ENCODE data around the gene RABGAP1L.

GRCh38 chr1:174969977-174970376 is 810.7 kb downstream of the RABGAP1L start:
- TF ChIP-seq POLR2A (IDR thresholded peaks at IDR 0.05; ENCODE audit: low read depth, low read length) (no peak), JUN (IDR thresholded peaks at IDR 0.05; ENCODE audit: borderline replicate concordance, insufficient read depth, insufficient read length, low read depth) (no peak), CTCF (IDR thresholded peaks at IDR 0.05; ENCODE audit: extremely low read depth in 1 of 2, insufficient read depth in 1 of 2, low read depth in 1 of 2, low read length in 2 of 2) (no peak)

All from endothelial cell of umbilical vein (primary cell).